Mesenchymal stem cell (in vitro differentiated cells and primary cell): ENCODE data around the gene ZNF148.

ENCODE experiments used
- DNase-seq: peaks from one replicate; pipeline ENCODE4 v3.0.0-alpha.2; 2013
- H2AFZ ChIP-seq: one replicate; pipeline ENCODE4 v1.6.1; 2013; ENCODE audit warnings: low read depth, mild to moderate bottlenecking, control low read depth, inconsistent platforms, low read length, moderate library complexity
- H2AK5ac ChIP-seq: 2 replicates; pipeline ENCODE4 v1.6.1; 2013; ENCODE audit warnings: low read length, moderate library complexity, mild to moderate bottlenecking, inconsistent platforms; ENCODE audit not compliant: severe bottlenecking
- H2BK120ac ChIP-seq: one replicate; pipeline ENCODE4 v1.6.1; 2013; ENCODE audit warnings: low read depth, mild to moderate bottlenecking, inconsistent platforms, low read length, moderate library complexity
- H2BK12ac ChIP-seq, 2 experiments: one replicate each; pipeline ENCODE4 v1.6.1; 2013; ENCODE audit warnings: inconsistent platforms in 2 of 2, low read length in 2 of 2, mild to moderate bottlenecking in 2 of 2, moderate library complexity in 2 of 2, control low read depth in 1 of 2
- H2BK15ac ChIP-seq: one replicate; pipeline ENCODE4 v1.6.1; 2013; ENCODE audit warnings: mild to moderate bottlenecking, low read depth, inconsistent platforms; ENCODE audit not compliant: poor library complexity, severe bottlenecking
- H2BK5ac ChIP-seq: 2 replicates; pipeline ENCODE4 v1.6.1; 2013; ENCODE audit warnings: low read depth, mild to moderate bottlenecking, low read length, control low read depth, inconsistent platforms; ENCODE audit not compliant: poor library complexity, severe bottlenecking
- H3K14ac ChIP-seq, 2 experiments: one replicate each; pipeline ENCODE4 v1.6.1; 2013; ENCODE audit warnings: inconsistent platforms in 2 of 2, low read length in 2 of 2, control low read depth in 1 of 2, mild to moderate bottlenecking in 1 of 2, moderate library complexity in 1 of 2
- H3K18ac ChIP-seq, 2 experiments: one replicate each; pipeline ENCODE4 v1.6.1; 2013; ENCODE audit warnings: inconsistent platforms in 2 of 2, low read length in 2 of 2, control low read depth in 1 of 2, low read depth in 1 of 2, mild to moderate bottlenecking in 1 of 2
- H3K23ac ChIP-seq, 2 experiments: one replicate each; pipeline ENCODE4 v1.6.1; 2013; ENCODE audit warnings: inconsistent platforms in 2 of 2, low read length in 2 of 2, mild to moderate bottlenecking in 2 of 2, moderate library complexity in 2 of 2, control low read depth in 1 of 2
- H3K27ac ChIP-seq: 2 replicates; pipeline ENCODE4 v1.5.1; 2013; ENCODE audit warnings: mild to moderate bottlenecking, moderate library complexity, low read length, control low read depth, inconsistent platforms; ENCODE audit not compliant: poor library complexity, severe bottlenecking
- H3K27me3 ChIP-seq, 2 experiments: 2 replicates each; pipeline versions ENCODE4 v1.6.1 to v1.7.0; 2013; ENCODE audit warnings: low read length in 2 of 2, mild to moderate bottlenecking in 2 of 2, moderate library complexity in 2 of 2, control low read depth in 1 of 2, inconsistent platforms in 1 of 2; ENCODE audit not compliant: control insufficient read depth in 1 of 2, insufficient read depth in 1 of 2
- H3K36me3 ChIP-seq, 2 experiments: 2 replicates each; pipeline versions ENCODE4 v1.6.1 to v1.7.0; 2013; ENCODE audit warnings: low read length in 2 of 2, control low read depth in 1 of 2, inconsistent platforms in 1 of 2, low read depth in 1 of 2, mild to moderate bottlenecking in 1 of 2; ENCODE audit not compliant: insufficient read depth in 2 of 2, control insufficient read depth in 1 of 2
- H3K4ac ChIP-seq, 2 experiments: one replicate each; pipeline ENCODE4 v1.6.1; 2013; ENCODE audit warnings: inconsistent platforms in 2 of 2, low read length in 2 of 2, mild to moderate bottlenecking in 2 of 2, moderate library complexity in 2 of 2, control low read depth in 1 of 2, low read depth in 1 of 2
- H3K4me1 ChIP-seq: 2 replicates; pipeline ENCODE4 v1.6.1; 2013; ENCODE audit warnings: low read depth, low read length, control low read depth; ENCODE audit not compliant: control insufficient read depth, insufficient read depth
- H3K4me2 ChIP-seq: 2 replicates; pipeline ENCODE4 v1.6.1; 2013; ENCODE audit warnings: low read length, mild to moderate bottlenecking, inconsistent platforms; ENCODE audit not compliant: poor library complexity, severe bottlenecking
- H3K4me3 ChIP-seq, 2 experiments: 2 replicates each; pipeline versions ENCODE4 v1.5.1 to v1.7.0; 2013; ENCODE audit warnings: low read length in 2 of 2, mild to moderate bottlenecking in 2 of 2, control low read depth in 1 of 2, low read depth in 1 of 2; ENCODE audit not compliant: insufficient read depth in 1 of 2
- H3K79me1 ChIP-seq: replicated peaks from 2 replicates; pipeline ENCODE4 v1.6.1; 2013; ENCODE audit warnings: mild to moderate bottlenecking, control low read depth, low read length, inconsistent platforms; ENCODE audit not compliant: poor library complexity, severe bottlenecking
- H3K9ac ChIP-seq: 2 replicates; pipeline ENCODE4 v1.7.0; 2013; ENCODE audit warnings: mild to moderate bottlenecking, low read length, moderate library complexity
- H3K9me3 ChIP-seq: 2 replicates; pipeline ENCODE4 v1.7.0; 2013; ENCODE audit warnings: mild to moderate bottlenecking, low read length; ENCODE audit not compliant: control insufficient read depth
- H4K8ac ChIP-seq: one replicate; pipeline ENCODE4 v1.6.1; 2013; ENCODE audit warnings: inconsistent platforms, mild to moderate bottlenecking, low read length, moderate library complexity
- H4K91ac ChIP-seq: one replicate; pipeline ENCODE4 v1.6.1; 2013; ENCODE audit warnings: mild to moderate bottlenecking, low read length, inconsistent platforms
- WGBS: methylation state at CpG from one replicate; pipeline ENCODE4 v1.1.7; 2013; ENCODE audit warnings: mixed read lengths; 5-methylcytosine and 5-hydroxymethylcytosine counted together

ZNF148 gene

DNA sequence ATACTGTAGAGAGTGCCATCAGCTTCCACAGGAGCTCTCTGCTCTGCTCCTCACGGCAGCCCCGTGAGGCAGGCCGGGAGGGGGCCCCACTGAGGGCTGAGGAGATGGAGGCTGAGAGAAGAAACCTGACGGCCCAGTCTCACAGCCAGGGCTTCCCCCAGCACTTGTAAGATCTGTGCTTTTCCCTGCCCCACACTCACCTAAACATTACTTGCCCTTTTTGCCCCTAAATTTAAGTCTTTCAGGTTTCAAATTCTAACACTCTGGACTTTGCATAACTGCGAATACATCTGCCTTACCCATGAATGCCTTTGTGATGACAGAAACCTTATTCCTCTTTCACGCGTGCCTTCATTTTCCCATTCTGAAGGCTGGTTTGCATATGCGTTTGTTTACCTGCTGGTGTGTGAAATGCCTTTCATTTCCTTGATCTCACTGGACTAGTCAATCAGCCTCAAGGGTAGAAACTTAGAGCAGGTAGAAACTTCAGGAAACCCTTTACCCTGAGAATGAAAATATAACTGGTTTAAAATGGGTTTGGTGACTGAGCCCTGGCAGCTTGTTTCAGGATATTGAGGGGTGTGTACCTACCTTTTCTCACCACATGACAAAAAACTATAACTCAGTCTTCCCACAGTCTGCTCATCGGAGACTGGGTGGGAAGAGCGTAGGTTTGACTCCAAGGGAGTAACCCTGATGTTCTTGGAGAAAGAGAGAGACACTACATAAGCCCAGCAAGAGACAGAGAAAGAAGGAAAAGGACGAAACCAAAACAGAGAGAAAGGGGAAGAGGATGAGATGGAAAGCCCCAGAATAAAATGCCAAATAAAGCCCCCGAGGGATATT, 182.7 kb downstream of the ZNF148 start:
- Histone ChIP-seq H2AFZ (no peak overlapping the region), H2AK5ac (no peak overlapping the region), H2BK12ac (no peak overlapping the region), H3K9ac (no peak overlapping the region), H3K4me1 (peaks cover 7% of the 10 kb centered on the region), H3K36me3 (peaks cover 0 to 21% of the 10 kb centered on the region in 2 experiments), H3K4me2 (no peak overlapping the region), H3K79me1 (peaks cover 3% of the 10 kb centered on the region), H2BK15ac (no peak overlapping the region), H3K27me3 (no peaks in the 10 kb centered on the region), H3K9me3 (no peaks in the 10 kb centered on the region), H3K27ac (no peak overlapping the region), H2BK120ac (no peak overlapping the region), H4K8ac (no peak overlapping the region), H3K4ac (no peak overlapping the region), H3K4me3 (no peak overlapping the region), H4K91ac (no peak overlapping the region), H3K18ac (no peak overlapping the region), H3K23ac (no peak overlapping the region), H3K14ac (no peak overlapping the region), H2BK5ac (no peak overlapping the region)
- no peak for DNase-seq
- 69% methylated on average over 12 of the region's 12 CpGs for WGBS

DNA sequence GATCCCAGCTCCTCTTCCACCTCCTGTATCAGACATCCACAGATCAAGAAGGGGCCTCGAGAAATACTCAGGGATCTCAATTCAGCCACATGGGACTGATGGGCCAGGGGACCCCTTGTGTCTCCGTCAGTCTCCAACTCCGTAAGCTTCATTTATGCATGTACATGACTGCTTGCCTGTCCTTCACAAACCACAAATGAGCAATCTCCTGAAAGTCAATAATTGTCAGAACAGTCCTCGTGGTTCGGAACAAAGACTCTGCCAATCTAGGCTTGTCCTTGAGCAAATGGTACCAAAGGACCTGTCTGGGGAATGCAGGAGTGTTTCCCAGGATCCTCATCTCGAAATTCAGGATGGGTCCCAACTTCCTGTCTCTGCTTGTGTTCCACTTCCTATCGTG, 183.4 kb downstream of the ZNF148 start:
- Histone ChIP-seq H2BK12ac (no peak overlapping the region), H2AFZ (no peak overlapping the region), H3K27ac (no peak overlapping the region), H3K4me1 (peaks cover 7% of the 10 kb centered on the region), H4K8ac (no peak overlapping the region), H2BK5ac (no peak overlapping the region), H3K9me3 (no peaks in the 10 kb centered on the region), H3K79me1 (peaks cover 3% of the 10 kb centered on the region), H3K4me3 (no peak overlapping the region), H3K4ac (no peak overlapping the region), H4K91ac (no peak overlapping the region), H2AK5ac (no peak overlapping the region), H2BK15ac (no peak overlapping the region), H3K36me3 (peaks cover 0 to 28% of the 10 kb centered on the region in 2 experiments), H3K18ac (no peak overlapping the region), H3K9ac (no peak overlapping the region), H3K4me2 (no peak overlapping the region), H3K23ac (no peak overlapping the region), H2BK120ac (no peak overlapping the region), H3K14ac (no peak overlapping the region), H3K27me3 (no peaks in the 10 kb centered on the region)
- WGBS = 91% methylated on average over 7 of the region's 7 CpGs
- no peak for DNase-seq

- Histone ChIP-seq H3K27me3 (no peaks in the 10 kb centered on the region), H2BK12ac (no peak overlapping the region), H3K23ac (no peak overlapping the region), H3K27ac (no peak overlapping the region), H3K9me3 (no peaks in the 10 kb centered on the region), H2BK15ac (no peak overlapping the region), H4K8ac (no peak overlapping the region), H3K14ac (no peak overlapping the region), H3K18ac (no peak overlapping the region), H2BK120ac (no peak overlapping the region), H4K91ac (no peak overlapping the region), H3K4me3 (no peak overlapping the region), H3K4me2 (no peak overlapping the region), H3K4me1 (peaks cover 7% of the 10 kb centered on the region), H3K79me1 (peaks cover 3% of the 10 kb centered on the region), H2AFZ (no peak overlapping the region), H3K36me3 (peaks cover 0 to 29% of the 10 kb centered on the region in 2 experiments), H2AK5ac (no peak overlapping the region), H3K4ac (no peak overlapping the region), H2BK5ac (no peak overlapping the region), H3K9ac (no peak overlapping the region)
- WGBS = 73% methylated on average over 3 of the region's 4 CpGs
- peak; percentile 22 for DNase-seq
Measured at GRCh38 chr3:125191256-125191655, 183.9 kb downstream of the ZNF148 start.

DNA sequence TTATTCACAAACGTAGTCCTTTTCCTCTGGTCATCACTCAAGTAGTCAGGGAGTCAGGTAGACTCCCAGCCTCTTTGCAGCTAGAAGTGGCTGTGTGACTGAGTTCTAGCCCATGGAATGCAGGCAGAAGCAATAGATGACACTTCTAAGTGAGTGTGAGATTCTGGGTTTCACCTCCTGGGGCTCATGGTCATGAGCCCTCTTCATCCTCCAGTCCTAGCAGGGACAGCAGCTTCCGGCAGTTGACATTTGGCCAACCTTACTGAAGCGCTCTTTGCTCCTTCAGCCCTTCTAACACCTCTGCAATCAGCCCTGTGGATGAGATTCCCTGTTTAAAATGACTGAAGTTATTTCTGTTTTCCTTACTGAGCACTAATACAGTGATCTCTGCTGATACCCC, 184.3 kb downstream of the ZNF148 start:
- no peak overlapping the region for H4K91ac ChIP-seq
- H3K27ac ChIP-seq = no peak overlapping the region
- H4K8ac ChIP-seq = no peak overlapping the region
- H3K23ac ChIP-seq = no peak overlapping the region
- no peak overlapping the region for H2AK5ac ChIP-seq
- no peak overlapping the region for H3K4me3 ChIP-seq
- H3K18ac ChIP-seq = no peak overlapping the region
- H2BK120ac ChIP-seq = no peak overlapping the region
- peaks cover 0 to 29% of the 10 kb centered on the region in 2 experiments for H3K36me3 ChIP-seq
- DNase-seq = no peak
- no peaks in the 10 kb centered on the region for H3K9me3 ChIP-seq
- no peak overlapping the region for H2BK15ac ChIP-seq
- H3K27me3 ChIP-seq = no peaks in the 10 kb centered on the region
- H3K9ac ChIP-seq = no peak overlapping the region
- H2BK5ac ChIP-seq = no peak overlapping the region
- H3K79me1 ChIP-seq = peaks cover 3% of the 10 kb centered on the region
- H2AFZ ChIP-seq = no peak overlapping the region
- H3K4me2 ChIP-seq = no peak overlapping the region
- H2BK12ac ChIP-seq = peak overlapping the region in 1 of 2 experiments; percentile 33
- H3K4me1 ChIP-seq = peaks cover 8% of the 10 kb centered on the region
- 60% methylated on average over 3 of the region's 3 CpGs for WGBS
- H3K14ac ChIP-seq = no peak overlapping the region
- H3K4ac ChIP-seq = no peak overlapping the region
